HEK293 (cell line): ENCODE measurements around the gene ZNF699.
A peak's percentile ranks its signal among the peaks of the same experiment; 100 is the strongest.

Source experiments
- EGR2 ChIP-seq: fragments of 450-650 bp; formaldehyde crosslinking; IDR thresholded peaks from 2 replicates; pipeline ENCODE4 v1.5.1; 2016; ENCODE audit warnings: low read depth, missing biosample characterization, missing genetic modification characterization
- GFI1B ChIP-seq: fragments of 450-650 bp; formaldehyde crosslinking; IDR thresholded peaks from 2 replicates; pipeline ENCODE4 v1.5.1; 2016; ENCODE audit warnings: missing biosample characterization, missing genetic modification characterization
- HOXC10 ChIP-seq: sonication (generic); formaldehyde crosslinking; IDR thresholded peaks from 2 replicates; pipeline ENCODE4 v1.8.1; 2023; ENCODE audit warnings: mild to moderate bottlenecking, missing genetic modification reagents
- IKZF3 ChIP-seq: fragments of 450-650 bp; IDR thresholded peaks from 2 replicates; pipeline ENCODE4 v1.5.0; 2018; ENCODE audit warnings: missing biosample characterization, mild to moderate bottlenecking, missing genetic modification characterization, moderate library complexity
- KLF10 ChIP-seq: fragments of 450-650 bp; IDR thresholded peaks from 2 replicates; pipeline ENCODE4 v1.5.1; 2018; ENCODE audit warnings: missing biosample characterization, mild to moderate bottlenecking, missing genetic modification characterization
- REPIN1 ChIP-seq: fragments of 450-650 bp; formaldehyde crosslinking; IDR thresholded peaks from 2 replicates; pipeline ENCODE4 v1.5.1; 2017; ENCODE audit warnings: missing biosample characterization, missing genetic modification characterization, low read depth
- ZNF121 ChIP-seq: fragments of 450-650 bp; formaldehyde crosslinking; IDR thresholded peaks from 2 replicates; pipeline ENCODE4 v1.5.1; 2016; ENCODE audit warnings: missing biosample characterization, missing genetic modification characterization
- ZNF174 ChIP-seq: fragments of 450-650 bp; formaldehyde crosslinking; IDR thresholded peaks from 2 replicates; pipeline ENCODE4 v1.5.0; 2017; ENCODE audit warnings: missing biosample characterization, mild to moderate bottlenecking, missing genetic modification characterization
- ZNF19 ChIP-seq: fragments of 450-650 bp; formaldehyde crosslinking; IDR thresholded peaks from 2 replicates; pipeline ENCODE4; 2016; ENCODE audit warnings: missing biosample characterization, missing genetic modification characterization, low read depth
- ZNF2 ChIP-seq: fragments of 450-650 bp; formaldehyde crosslinking; IDR thresholded peaks from 2 replicates; pipeline ENCODE4 v1.5.1; 2016; ENCODE audit warnings: missing biosample characterization, missing genetic modification characterization
- ZNF211 ChIP-seq: fragments of 450-650 bp; formaldehyde crosslinking; IDR thresholded peaks from 2 replicates; pipeline ENCODE4 v1.5.1; 2016; ENCODE audit warnings: low read depth, missing biosample characterization, missing genetic modification characterization
- ZNF239 ChIP-seq: fragments of 450-650 bp; formaldehyde crosslinking; IDR thresholded peaks from 2 replicates; pipeline ENCODE4 v1.5.1; 2016; ENCODE audit warnings: missing biosample characterization, missing genetic modification characterization
- ZNF248 ChIP-seq: fragments of 450-650 bp; formaldehyde crosslinking; IDR thresholded peaks from 2 replicates; pipeline ENCODE4 v1.5.1; 2017; ENCODE audit warnings: missing biosample characterization, missing genetic modification characterization
- ZNF292 ChIP-seq: fragments of 450-650 bp; formaldehyde crosslinking; IDR thresholded peaks from 2 replicates; pipeline ENCODE4 v1.5.1; 2016; ENCODE audit warnings: low read depth, missing biosample characterization, missing genetic modification characterization, borderline replicate concordance
- ZNF521 ChIP-seq: fragments of 450-650 bp; formaldehyde crosslinking; IDR thresholded peaks from 2 replicates; pipeline ENCODE4 v1.5.1; 2017; ENCODE audit warnings: missing biosample characterization, mild to moderate bottlenecking, missing genetic modification characterization
- ZNF596 ChIP-seq: fragments of 450-650 bp; IDR thresholded peaks from 2 replicates; pipeline ENCODE4 v1.5.0; 2018; ENCODE audit warnings: missing biosample characterization, mild to moderate bottlenecking, missing genetic modification characterization, moderate library complexity
- ZNF610 ChIP-seq: fragments of 450-650 bp; formaldehyde crosslinking; IDR thresholded peaks from 2 replicates; pipeline ENCODE4 v1.5.1; 2016; ENCODE audit warnings: missing biosample characterization, missing genetic modification characterization, borderline replicate concordance
- ZNF768 ChIP-seq: fragments of 450-650 bp; formaldehyde crosslinking; IDR thresholded peaks from 2 replicates; pipeline ENCODE4 v1.5.1; 2018; ENCODE audit warnings: missing biosample characterization, mild to moderate bottlenecking, missing genetic modification characterization
- ZNF785 ChIP-seq: fragments of 450-650 bp; formaldehyde crosslinking; IDR thresholded peaks from 2 replicates; pipeline ENCODE4 v1.5.1; 2016; ENCODE audit warnings: missing biosample characterization, missing genetic modification characterization
- ZNF843 ChIP-seq: fragments of 450-650 bp; formaldehyde crosslinking; IDR thresholded peaks from 2 replicates; pipeline ENCODE4 v1.5.1; 2016; ENCODE audit warnings: missing biosample characterization, missing genetic modification characterization
- TF ChIP-seq, protein P1 (sequence below): fragments of 450-650 bp; formaldehyde crosslinking; IDR thresholded peaks from 2 replicates; pipeline ENCODE4 v1.5.1; 2016; ENCODE audit warnings: missing biosample characterization, missing genetic modification characterization
- TF ChIP-seq, protein P2 (sequence below): fragments of 450-650 bp; formaldehyde crosslinking; IDR thresholded peaks from 2 replicates; pipeline ENCODE4 v1.5.1; 2016; ENCODE audit warnings: missing biosample characterization, missing genetic modification characterization
- TF ChIP-seq, protein P3 (sequence below): fragments of 450-650 bp; formaldehyde crosslinking; IDR thresholded peaks from 2 replicates; pipeline ENCODE4 v1.5.1; 2016; ENCODE audit warnings: missing biosample characterization, missing genetic modification characterization
- TF ChIP-seq, protein P4 (sequence below): fragments of 450-650 bp; formaldehyde crosslinking; IDR thresholded peaks from 2 replicates; pipeline ENCODE4 v1.5.1; 2016; ENCODE audit warnings: missing biosample characterization, missing genetic modification characterization
- TF ChIP-seq, protein P5 (sequence below): fragments of 450-650 bp; formaldehyde crosslinking; IDR thresholded peaks from 2 replicates; pipeline ENCODE4 v1.5.1; 2016; ENCODE audit warnings: missing biosample characterization, missing genetic modification characterization, low read depth
- TF ChIP-seq, protein P6 (sequence below): fragments of 450-650 bp; formaldehyde crosslinking; IDR thresholded peaks from 2 replicates; pipeline ENCODE4 v1.5.1; 2016; ENCODE audit warnings: missing biosample characterization, missing genetic modification characterization, borderline replicate concordance

Gene ZNF699

DNA sequence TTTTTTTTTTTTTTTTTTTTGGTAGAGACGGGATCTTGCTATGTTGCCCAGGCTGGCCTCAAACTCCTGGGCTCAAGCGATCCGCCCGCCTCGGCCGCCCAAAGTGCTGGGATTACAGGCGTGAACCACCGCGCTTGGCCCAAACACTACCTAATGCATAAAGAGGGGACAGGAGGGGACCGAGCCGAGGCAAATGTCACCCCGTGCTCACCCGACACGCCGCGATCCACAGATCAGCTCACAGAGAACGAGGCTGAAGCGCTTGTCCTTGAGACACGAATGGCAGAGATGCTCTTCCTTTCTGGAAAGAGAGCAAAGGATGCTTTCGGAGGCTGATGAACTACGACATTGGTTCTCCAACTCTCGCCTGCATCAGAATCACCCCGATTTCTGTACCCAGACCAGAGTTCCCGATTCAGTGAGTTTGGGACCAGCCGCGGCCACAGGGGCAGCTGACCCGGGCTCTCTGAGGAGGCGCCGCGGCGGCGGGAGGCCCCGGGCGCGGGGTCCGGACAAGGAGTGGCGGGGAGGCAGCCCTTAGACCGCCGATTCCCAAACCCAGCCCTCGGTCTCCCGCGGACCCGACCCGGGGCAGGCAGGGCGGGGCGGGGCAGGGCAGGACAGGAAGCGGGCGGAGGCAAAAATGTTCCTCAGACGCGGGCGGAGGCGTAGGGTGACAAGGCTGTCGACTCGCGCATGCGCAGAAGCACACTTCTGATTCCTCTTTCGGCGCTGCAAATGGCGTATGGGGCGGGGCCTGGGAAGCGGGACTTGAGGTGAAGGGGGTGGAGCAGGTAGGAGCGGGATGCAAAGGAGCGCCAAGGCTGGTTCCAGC lies at the start of gene ZNF699 (continued):
- TF ChIP-seq, protein P1, sequence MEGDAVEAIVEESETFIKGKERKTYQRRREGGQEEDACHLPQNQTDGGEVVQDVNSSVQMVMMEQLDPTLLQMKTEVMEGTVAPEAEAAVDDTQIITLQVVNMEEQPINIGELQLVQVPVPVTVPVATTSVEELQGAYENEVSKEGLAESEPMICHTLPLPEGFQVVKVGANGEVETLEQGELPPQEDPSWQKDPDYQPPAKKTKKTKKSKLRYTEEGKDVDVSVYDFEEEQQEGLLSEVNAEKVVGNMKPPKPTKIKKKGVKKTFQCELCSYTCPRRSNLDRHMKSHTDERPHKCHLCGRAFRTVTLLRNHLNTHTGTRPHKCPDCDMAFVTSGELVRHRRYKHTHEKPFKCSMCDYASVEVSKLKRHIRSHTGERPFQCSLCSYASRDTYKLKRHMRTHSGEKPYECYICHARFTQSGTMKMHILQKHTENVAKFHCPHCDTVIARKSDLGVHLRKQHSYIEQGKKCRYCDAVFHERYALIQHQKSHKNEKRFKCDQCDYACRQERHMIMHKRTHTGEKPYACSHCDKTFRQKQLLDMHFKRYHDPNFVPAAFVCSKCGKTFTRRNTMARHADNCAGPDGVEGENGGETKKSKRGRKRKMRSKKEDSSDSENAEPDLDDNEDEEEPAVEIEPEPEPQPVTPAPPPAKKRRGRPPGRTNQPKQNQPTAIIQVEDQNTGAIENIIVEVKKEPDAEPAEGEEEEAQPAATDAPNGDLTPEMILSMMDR (tag by site-specific recombination): no peak
- no peak for TF ChIP-seq ZNF843 (tag by site-specific recombination)
- no peak for TF ChIP-seq ZNF610 (tag by site-specific recombination)
- TF ChIP-seq KLF10 (tag by site-specific recombination): no peak
- no peak for TF ChIP-seq ZNF174
- TF ChIP-seq, protein P2, sequence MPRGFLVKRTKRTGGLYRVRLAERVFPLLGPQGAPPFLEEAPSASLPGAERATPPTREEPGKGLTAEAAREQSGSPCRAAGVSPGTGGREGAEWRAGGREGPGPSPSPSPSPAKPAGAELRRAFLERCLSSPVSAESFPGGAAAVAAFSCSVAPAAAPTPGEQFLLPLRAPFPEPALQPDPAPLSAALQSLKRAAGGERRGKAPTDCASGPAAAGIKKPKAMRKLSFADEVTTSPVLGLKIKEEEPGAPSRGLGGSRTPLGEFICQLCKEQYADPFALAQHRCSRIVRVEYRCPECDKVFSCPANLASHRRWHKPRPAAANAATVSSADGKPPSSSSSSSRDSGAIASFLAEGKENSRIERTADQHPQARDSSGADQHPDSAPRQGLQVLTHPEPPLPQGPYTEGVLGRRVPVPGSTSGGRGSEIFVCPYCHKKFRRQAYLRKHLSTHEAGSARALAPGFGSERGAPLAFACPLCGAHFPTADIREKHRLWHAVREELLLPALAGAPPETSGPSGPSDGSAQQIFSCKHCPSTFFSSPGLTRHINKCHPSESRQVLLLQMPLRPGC: no peak
- TF ChIP-seq ZNF521 (tag by site-specific recombination): no peak
- TF ChIP-seq GFI1B (tag by site-specific recombination): no peak
- TF ChIP-seq ZNF211 (tag by site-specific recombination): no peak
- peak; percentile 97 for TF ChIP-seq ZNF121 (tag by site-specific recombination)
- TF ChIP-seq ZNF2: no peak
- TF ChIP-seq, protein P3, sequence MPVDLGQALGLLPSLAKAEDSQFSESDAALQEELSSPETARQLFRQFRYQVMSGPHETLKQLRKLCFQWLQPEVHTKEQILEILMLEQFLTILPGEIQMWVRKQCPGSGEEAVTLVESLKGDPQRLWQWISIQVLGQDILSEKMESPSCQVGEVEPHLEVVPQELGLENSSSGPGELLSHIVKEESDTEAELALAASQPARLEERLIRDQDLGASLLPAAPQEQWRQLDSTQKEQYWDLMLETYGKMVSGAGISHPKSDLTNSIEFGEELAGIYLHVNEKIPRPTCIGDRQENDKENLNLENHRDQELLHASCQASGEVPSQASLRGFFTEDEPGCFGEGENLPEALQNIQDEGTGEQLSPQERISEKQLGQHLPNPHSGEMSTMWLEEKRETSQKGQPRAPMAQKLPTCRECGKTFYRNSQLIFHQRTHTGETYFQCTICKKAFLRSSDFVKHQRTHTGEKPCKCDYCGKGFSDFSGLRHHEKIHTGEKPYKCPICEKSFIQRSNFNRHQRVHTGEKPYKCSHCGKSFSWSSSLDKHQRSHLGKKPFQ: no peak
- no peak for TF ChIP-seq ZNF785 (tag by site-specific recombination)
- no peak for TF ChIP-seq REPIN1
- no peak for TF ChIP-seq HOXC10 (CRISPR knock-in tag)
- TF ChIP-seq ZNF596: no peak
- TF ChIP-seq ZNF19: no peak
- no peak for TF ChIP-seq IKZF3 (tag by site-specific recombination)
- TF ChIP-seq ZNF768: no peak
- TF ChIP-seq, protein P4, sequence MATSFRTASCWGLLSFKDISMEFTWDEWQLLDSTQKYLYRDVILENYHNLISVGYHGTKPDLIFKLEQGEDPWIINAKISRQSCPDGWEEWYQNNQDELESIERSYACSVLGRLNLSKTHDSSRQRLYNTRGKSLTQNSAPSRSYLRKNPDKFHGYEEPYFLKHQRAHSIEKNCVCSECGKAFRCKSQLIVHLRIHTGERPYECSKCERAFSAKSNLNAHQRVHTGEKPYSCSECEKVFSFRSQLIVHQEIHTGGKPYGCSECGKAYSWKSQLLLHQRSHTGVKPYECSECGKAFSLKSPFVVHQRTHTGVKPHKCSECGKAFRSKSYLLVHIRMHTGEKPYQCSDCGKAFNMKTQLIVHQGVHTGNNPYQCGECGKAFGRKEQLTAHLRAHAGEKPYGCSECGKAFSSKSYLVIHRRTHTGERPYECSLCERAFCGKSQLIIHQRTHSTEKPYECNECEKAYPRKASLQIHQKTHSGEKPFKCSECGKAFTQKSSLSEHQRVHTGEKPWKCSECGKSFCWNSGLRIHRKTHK (tag by site-specific recombination): no peak
- TF ChIP-seq ZNF239 (tag by site-specific recombination): no peak
- TF ChIP-seq, protein P5, sequence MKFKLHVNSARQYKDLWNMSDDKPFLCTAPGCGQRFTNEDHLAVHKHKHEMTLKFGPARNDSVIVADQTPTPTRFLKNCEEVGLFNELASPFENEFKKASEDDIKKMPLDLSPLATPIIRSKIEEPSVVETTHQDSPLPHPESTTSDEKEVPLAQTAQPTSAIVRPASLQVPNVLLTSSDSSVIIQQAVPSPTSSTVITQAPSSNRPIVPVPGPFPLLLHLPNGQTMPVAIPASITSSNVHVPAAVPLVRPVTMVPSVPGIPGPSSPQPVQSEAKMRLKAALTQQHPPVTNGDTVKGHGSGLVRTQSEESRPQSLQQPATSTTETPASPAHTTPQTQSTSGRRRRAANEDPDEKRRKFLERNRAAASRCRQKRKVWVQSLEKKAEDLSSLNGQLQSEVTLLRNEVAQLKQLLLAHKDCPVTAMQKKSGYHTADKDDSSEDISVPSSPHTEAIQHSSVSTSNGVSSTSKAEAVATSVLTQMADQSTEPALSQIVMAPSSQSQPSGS (tag by site-specific recombination): no peak
- TF ChIP-seq, protein P6, sequence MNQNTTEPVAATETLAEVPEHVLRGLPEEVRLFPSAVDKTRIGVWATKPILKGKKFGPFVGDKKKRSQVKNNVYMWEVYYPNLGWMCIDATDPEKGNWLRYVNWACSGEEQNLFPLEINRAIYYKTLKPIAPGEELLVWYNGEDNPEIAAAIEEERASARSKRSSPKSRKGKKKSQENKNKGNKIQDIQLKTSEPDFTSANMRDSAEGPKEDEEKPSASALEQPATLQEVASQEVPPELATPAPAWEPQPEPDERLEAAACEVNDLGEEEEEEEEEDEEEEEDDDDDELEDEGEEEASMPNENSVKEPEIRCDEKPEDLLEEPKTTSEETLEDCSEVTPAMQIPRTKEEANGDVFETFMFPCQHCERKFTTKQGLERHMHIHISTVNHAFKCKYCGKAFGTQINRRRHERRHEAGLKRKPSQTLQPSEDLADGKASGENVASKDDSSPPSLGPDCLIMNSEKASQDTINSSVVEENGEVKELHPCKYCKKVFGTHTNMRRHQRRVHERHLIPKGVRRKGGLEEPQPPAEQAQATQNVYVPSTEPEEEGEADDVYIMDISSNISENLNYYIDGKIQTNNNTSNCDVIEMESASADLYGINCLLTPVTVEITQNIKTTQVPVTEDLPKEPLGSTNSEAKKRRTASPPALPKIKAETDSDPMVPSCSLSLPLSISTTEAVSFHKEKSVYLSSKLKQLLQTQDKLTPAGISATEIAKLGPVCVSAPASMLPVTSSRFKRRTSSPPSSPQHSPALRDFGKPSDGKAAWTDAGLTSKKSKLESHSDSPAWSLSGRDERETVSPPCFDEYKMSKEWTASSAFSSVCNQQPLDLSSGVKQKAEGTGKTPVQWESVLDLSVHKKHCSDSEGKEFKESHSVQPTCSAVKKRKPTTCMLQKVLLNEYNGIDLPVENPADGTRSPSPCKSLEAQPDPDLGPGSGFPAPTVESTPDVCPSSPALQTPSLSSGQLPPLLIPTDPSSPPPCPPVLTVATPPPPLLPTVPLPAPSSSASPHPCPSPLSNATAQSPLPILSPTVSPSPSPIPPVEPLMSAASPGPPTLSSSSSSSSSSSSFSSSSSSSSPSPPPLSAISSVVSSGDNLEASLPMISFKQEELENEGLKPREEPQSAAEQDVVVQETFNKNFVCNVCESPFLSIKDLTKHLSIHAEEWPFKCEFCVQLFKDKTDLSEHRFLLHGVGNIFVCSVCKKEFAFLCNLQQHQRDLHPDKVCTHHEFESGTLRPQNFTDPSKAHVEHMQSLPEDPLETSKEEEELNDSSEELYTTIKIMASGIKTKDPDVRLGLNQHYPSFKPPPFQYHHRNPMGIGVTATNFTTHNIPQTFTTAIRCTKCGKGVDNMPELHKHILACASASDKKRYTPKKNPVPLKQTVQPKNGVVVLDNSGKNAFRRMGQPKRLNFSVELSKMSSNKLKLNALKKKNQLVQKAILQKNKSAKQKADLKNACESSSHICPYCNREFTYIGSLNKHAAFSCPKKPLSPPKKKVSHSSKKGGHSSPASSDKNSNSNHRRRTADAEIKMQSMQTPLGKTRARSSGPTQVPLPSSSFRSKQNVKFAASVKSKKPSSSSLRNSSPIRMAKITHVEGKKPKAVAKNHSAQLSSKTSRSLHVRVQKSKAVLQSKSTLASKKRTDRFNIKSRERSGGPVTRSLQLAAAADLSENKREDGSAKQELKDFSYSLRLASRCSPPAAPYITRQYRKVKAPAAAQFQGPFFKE: no peak
- TF ChIP-seq ZNF248 (tag by site-specific recombination): no peak
- TF ChIP-seq ZNF292 (tag by site-specific recombination): no peak
- TF ChIP-seq EGR2: peak; percentile 47
